DND-41 (cell line): ENCODE results near the gene GLS.

Experiments
- ATAC-seq: fragments of 200-7000 bp; cut with Tn5 transposase; 3 replicates; pipeline ENCODE4 v1.9.1; 2021; ENCODE audit warnings: low read depth; ENCODE audit not compliant: insufficient read depth
- DNase-seq: peaks from one replicate; pipeline ENCODE4 v3.0.0-alpha.2; 2020
- H2AFZ ChIP-seq: 2 replicates; pipeline ENCODE4 v1.6.0; 2012; ENCODE audit warnings: low read depth, low read length
- H3K27ac ChIP-seq: 2 replicates; pipeline ENCODE4 v1.5.1; 2012; ENCODE audit warnings: low read length, inconsistent platforms
- H3K27me3 ChIP-seq: fragments of 200-600 bp; sonication (generic); 2 replicates; pipeline ENCODE4 v1.6.0; 2012; ENCODE audit warnings: low read length, mild to moderate bottlenecking, inconsistent platforms; ENCODE audit not compliant: insufficient read depth, poor library complexity
- H3K36me3 ChIP-seq: 2 replicates; pipeline ENCODE4 v1.5.1; 2012; ENCODE audit warnings: low read length, inconsistent platforms; ENCODE audit not compliant: insufficient read depth
- H3K4me1 ChIP-seq: 2 replicates; pipeline ENCODE4 v1.5.1; 2012; ENCODE audit warnings: mild to moderate bottlenecking, low read length; ENCODE audit not compliant: insufficient read depth
- H3K4me2 ChIP-seq: 2 replicates; pipeline ENCODE4 v1.6.0; 2012; ENCODE audit warnings: mild to moderate bottlenecking, moderate library complexity, low read length, inconsistent platforms; ENCODE audit not compliant: insufficient read depth
- H3K4me3 ChIP-seq, 2 experiments: fragments of 200-600 bp in 1 of 2; shearing (Covaris generic) in 1 of 2; 2 replicates each; pipeline ENCODE4 v1.5.1; 2012 to 2016; ENCODE audit warnings: inconsistent platforms in 2 of 2, low read length in 2 of 2, mild to moderate bottlenecking in 2 of 2, low read depth in 1 of 2, moderate library complexity in 1 of 2
- H3K79me2 ChIP-seq: 2 replicates; pipeline ENCODE4 v1.6.0; 2012; ENCODE audit warnings: low read length, inconsistent platforms; ENCODE audit not compliant: insufficient read depth
- H3K9ac ChIP-seq: 2 replicates; pipeline ENCODE4 v1.6.0; 2012; ENCODE audit warnings: low read depth, mild to moderate bottlenecking, inconsistent platforms, low read length, moderate library complexity
- H3K9me3 ChIP-seq: 2 replicates; pipeline ENCODE4 v1.5.1; 2012; ENCODE audit warnings: low read length, moderate library complexity, mild to moderate bottlenecking, inconsistent platforms; ENCODE audit not compliant: insufficient read depth, severe bottlenecking
- H4K20me1 ChIP-seq: 2 replicates; pipeline ENCODE4 v1.6.0; 2012; ENCODE audit warnings: low read length; ENCODE audit not compliant: insufficient read depth
- EZH2 ChIP-seq: IDR thresholded peaks from 3 replicates; pipeline ENCODE4 v1.6.1; 2012; ENCODE audit warnings: borderline replicate concordance, low read depth, mild to moderate bottlenecking, moderate library complexity, low read length, inconsistent platforms; ENCODE audit not compliant: severe bottlenecking
- TF ChIP-seq, protein P1 (sequence below): IDR thresholded peaks from 2 replicates; pipeline ENCODE4 v1.5.1; 2012; ENCODE audit warnings: borderline replicate concordance, low read length, moderate library complexity, mild to moderate bottlenecking; ENCODE audit not compliant: poor library complexity, severe bottlenecking; ENCODE audit errors: extremely low read depth

The GLS gene

DNA sequence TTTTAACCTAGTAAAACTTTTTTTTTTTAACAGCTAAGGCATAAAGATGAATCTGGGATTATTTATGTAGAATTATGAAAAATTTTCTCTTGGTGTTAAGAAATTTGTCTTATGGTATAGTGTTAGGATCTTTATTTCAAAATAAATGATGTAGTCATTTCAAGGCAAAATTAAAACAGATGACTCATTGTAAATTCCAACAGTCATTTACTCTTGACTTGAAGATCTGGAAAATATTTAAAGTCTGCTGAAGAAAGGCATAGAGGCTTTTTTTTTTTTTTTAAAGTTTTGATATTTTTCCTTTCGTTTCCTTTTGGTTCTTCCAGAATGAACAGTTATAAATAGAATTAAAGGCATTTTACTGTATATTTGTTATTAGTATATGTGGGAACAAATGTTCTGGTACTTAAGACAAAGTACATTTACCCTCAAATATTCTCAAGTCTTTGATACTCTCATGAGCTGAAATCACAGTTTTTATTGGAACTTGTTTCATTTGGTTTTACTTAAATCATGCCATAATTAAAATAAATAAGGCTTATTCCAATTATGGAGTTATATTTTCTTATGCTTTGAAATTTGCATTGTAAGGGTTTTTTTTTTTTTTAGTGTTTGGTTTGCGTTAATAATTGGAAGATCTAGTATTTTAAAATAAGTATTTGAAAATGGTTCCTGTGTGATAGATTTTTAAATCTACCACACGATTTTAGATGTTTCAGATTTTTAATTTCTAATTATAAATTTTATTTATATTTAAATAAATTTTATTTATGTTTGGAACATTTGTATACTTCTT lies 29.9 kb downstream of the GLS start:
- no peak for TF ChIP-seq EZH2
- Histone ChIP-seq H3K9me3 (no peaks in the 10 kb centered on the region), H3K27me3 (no peaks in the 10 kb centered on the region), H3K79me2 (peaks cover 12% of the 10 kb centered on the region; the same call in 1 of the 2 replicates), H3K4me3 (no peak overlapping the region), H3K4me2 (no peak overlapping the region), H3K9ac (no peak overlapping the region), H3K27ac (no peak overlapping the region), H4K20me1 (peaks cover 3% of the 10 kb centered on the region; the same call in 1 of the 2 replicates), H3K4me1 (no peaks in the 10 kb centered on the region), H3K36me3 (peaks cover 75% of the 10 kb centered on the region), H2AFZ (no peak overlapping the region)
- ATAC-seq (no peak), DNase-seq (no peak)

DNA sequence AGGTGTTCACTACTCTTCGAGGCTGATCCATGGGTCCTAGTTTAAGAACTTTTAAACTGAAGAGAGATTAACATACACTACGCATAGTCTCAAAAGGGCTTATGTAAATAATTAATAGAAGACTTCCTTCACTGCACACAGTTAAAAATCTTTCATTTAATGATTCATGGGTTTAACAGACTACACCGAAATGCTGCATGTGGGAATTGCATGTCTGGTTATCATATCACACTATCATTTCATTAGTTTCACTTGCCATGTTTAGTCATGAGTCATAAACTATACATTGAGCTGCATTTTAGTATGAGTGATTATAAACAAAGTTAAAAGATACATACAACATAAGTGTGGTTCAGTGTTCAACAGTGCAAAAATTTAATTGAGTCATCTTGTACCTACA lies 31.2 kb downstream of the GLS start:
- ATAC-seq (no peak), DNase-seq (no peak)
- no peak overlapping the region for H3K4me2 ChIP-seq
- no peak overlapping the region for H3K4me3 ChIP-seq
- H3K27ac ChIP-seq = no peak overlapping the region
- H3K36me3 ChIP-seq = peaks cover 79% of the 10 kb centered on the region
- no peak overlapping the region for H3K9ac ChIP-seq
- no peaks in the 10 kb centered on the region for H3K27me3 ChIP-seq
- TF ChIP-seq EZH2 = no peak
- TF ChIP-seq, protein P1, sequence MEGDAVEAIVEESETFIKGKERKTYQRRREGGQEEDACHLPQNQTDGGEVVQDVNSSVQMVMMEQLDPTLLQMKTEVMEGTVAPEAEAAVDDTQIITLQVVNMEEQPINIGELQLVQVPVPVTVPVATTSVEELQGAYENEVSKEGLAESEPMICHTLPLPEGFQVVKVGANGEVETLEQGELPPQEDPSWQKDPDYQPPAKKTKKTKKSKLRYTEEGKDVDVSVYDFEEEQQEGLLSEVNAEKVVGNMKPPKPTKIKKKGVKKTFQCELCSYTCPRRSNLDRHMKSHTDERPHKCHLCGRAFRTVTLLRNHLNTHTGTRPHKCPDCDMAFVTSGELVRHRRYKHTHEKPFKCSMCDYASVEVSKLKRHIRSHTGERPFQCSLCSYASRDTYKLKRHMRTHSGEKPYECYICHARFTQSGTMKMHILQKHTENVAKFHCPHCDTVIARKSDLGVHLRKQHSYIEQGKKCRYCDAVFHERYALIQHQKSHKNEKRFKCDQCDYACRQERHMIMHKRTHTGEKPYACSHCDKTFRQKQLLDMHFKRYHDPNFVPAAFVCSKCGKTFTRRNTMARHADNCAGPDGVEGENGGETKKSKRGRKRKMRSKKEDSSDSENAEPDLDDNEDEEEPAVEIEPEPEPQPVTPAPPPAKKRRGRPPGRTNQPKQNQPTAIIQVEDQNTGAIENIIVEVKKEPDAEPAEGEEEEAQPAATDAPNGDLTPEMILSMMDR = no peak
- peaks cover 11% of the 10 kb centered on the region; the same call in 1 of the 2 replicates for H3K79me2 ChIP-seq
- no peaks in the 10 kb centered on the region for H3K9me3 ChIP-seq
- no peaks in the 10 kb centered on the region for H3K4me1 ChIP-seq
- H4K20me1 ChIP-seq = 0 out of 2 replicates have a peak, but pooled peaks cover 3% of the 10 kb centered on the region
- no peak overlapping the region for H2AFZ ChIP-seq

DNA sequence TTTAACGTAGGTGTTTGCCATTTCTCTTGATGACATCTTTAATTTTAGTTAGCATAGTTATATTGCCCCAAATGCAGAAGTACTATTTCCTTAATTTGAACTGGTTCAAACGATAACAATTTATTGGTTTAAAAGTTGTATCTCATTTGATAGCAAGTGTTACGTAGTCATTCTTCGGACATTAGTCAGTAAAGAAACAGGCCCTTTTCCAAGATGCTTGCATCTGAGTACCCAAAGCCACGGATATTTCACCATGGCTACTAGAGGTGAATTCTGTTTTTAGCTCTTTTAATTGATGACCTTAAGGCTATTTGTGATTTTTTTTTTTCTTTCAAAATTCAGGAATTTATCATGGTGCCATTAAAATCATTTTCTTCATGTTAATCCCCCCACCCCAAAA lies 32.1 kb downstream of the GLS start:
- Histone ChIP-seq H3K4me1 (no peaks in the 10 kb centered on the region), H3K27me3 (no peaks in the 10 kb centered on the region), H3K9me3 (no peaks in the 10 kb centered on the region), H2AFZ (no peak overlapping the region), H3K9ac (no peak overlapping the region), H3K27ac (no peak overlapping the region), H3K4me3 (no peak overlapping the region), H3K79me2 (peaks cover 11% of the 10 kb centered on the region; the same call in 1 of the 2 replicates), H3K4me2 (no peak overlapping the region), H4K20me1 (0 out of 2 replicates have a peak, but pooled peaks cover 3% of the 10 kb centered on the region), H3K36me3 (peaks cover 82% of the 10 kb centered on the region)
- no peak for DNase-seq
- ATAC-seq = no peak
- no peak for TF ChIP-seq EZH2

DNA sequence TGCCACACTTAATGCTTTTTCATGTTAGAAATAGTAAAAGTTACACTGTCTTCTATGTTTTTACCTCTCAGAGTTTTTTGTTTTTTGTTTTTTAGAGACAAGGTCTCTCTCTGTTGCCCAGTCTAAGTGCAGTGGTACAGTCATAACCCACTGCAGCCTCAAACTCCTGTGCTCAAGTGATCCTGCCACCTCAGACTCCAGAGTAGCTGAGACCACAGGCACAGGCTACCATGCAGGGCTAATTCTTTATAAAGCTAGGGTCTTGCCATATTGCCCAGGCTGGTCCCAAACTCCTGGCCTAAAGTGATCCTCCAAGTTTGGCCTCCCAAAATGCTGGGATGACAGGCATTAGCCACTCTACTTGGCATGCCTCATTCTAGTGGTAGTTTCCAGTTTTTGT lies 33.1 kb downstream of the GLS start:
- no peak overlapping the region for H3K9ac ChIP-seq

More for the DNA sequence above, 33.1 kb downstream of the GLS start:
- Histone ChIP-seq H3K27ac (no peak overlapping the region), H3K36me3 (peaks cover 86% of the 10 kb centered on the region), H2AFZ (no peak overlapping the region), H3K27me3 (no peaks in the 10 kb centered on the region), H4K20me1 (0 out of 2 replicates have a peak, but pooled peaks cover 3% of the 10 kb centered on the region), H3K4me2 (no peak overlapping the region), H3K79me2 (peaks cover 11% of the 10 kb centered on the region; the same call in 1 of the 2 replicates), H3K4me3 (no peak overlapping the region), H3K9me3 (no peaks in the 10 kb centered on the region), H3K4me1 (no peaks in the 10 kb centered on the region)
- DNase-seq (no peak), ATAC-seq (no peak)
- TF ChIP-seq, protein P1 = no peak
- no peak for TF ChIP-seq EZH2
